ENCODE results near the gene GJB6. TPM values are rescaled to one million over a fixed set of nuclear protein-coding genes. Genes with fewer than 3 reads are reported as not detected.

The GJB6 gene
- total and polyA plus RNA-seq, 4 donors: 0.86 TPM; not detected in 3

DNA sequence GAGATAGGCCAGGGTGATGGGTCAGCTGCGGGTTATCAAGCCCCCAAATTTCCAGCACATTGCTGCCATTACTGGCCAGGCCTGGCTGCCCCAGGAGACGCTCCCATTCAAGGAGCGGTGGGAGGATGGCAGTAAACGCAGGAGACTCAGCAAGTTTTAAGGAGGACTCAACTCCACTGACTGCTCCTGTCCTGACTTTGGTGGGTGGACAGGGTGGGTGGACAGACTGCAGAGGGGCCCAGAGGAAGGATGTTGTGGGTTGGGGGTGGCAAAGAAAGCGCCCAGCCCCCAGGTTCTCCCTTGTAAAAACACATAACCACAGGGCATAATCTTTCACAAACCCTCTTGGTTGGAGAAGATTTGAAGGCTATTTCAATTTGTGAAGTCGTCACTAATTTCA, 4.4 kb downstream of the GJB6 start:
- peaks cover 0 to 2% (median 0%) of the 10 kb centered on the region in 4 donors for H3K9me3 ChIP-seq (ENCODE audit: control insufficient read depth in 4 of 4, insufficient read depth in 3 of 4, low read length in 3 of 4)
- peaks cover 0 to 11% (median 0%) of the 10 kb centered on the region in 5 donors for H3K4me1 ChIP-seq (ENCODE audit: control insufficient read depth in 5 of 5, insufficient read depth in 5 of 5, low read length in 5 of 5)
- 60 to 62% methylated on average over 6 of the region's 6 CpGs for WGBS, 2 donors
- ATAC-seq (ENCODE audit: insufficient read depth, low FRiP score) (no peak), DNase-seq (no peak)
- H3K36me3 ChIP-seq (ENCODE audit: control insufficient read depth in 4 of 4, insufficient read depth in 4 of 4, low read length in 4 of 4): no peaks in the 10 kb centered on the region
- TF ChIP-seq, protein P1, sequence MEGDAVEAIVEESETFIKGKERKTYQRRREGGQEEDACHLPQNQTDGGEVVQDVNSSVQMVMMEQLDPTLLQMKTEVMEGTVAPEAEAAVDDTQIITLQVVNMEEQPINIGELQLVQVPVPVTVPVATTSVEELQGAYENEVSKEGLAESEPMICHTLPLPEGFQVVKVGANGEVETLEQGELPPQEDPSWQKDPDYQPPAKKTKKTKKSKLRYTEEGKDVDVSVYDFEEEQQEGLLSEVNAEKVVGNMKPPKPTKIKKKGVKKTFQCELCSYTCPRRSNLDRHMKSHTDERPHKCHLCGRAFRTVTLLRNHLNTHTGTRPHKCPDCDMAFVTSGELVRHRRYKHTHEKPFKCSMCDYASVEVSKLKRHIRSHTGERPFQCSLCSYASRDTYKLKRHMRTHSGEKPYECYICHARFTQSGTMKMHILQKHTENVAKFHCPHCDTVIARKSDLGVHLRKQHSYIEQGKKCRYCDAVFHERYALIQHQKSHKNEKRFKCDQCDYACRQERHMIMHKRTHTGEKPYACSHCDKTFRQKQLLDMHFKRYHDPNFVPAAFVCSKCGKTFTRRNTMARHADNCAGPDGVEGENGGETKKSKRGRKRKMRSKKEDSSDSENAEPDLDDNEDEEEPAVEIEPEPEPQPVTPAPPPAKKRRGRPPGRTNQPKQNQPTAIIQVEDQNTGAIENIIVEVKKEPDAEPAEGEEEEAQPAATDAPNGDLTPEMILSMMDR (IDR thresholded peaks at IDR 0.05; ENCODE audit: control extremely low read depth, extremely low read depth): no peak
- H3K27me3 ChIP-seq (ENCODE audit: control insufficient read depth in 3 of 3, insufficient read depth in 3 of 3, low read length in 2 of 3): peaks cover 3 to 30% (median 27%) of the 10 kb centered on the region in 3 donors
- H3K9ac ChIP-seq (ENCODE audit: insufficient read depth in 1 of 2, low read length in 2 of 2): no peak overlapping the region
- no peak overlapping the region for H3K27ac ChIP-seq (ENCODE audit: low read depth in 1 of 2, low read length in 1 of 2)
- H3K4me3 ChIP-seq: no peak overlapping the region

DNA sequence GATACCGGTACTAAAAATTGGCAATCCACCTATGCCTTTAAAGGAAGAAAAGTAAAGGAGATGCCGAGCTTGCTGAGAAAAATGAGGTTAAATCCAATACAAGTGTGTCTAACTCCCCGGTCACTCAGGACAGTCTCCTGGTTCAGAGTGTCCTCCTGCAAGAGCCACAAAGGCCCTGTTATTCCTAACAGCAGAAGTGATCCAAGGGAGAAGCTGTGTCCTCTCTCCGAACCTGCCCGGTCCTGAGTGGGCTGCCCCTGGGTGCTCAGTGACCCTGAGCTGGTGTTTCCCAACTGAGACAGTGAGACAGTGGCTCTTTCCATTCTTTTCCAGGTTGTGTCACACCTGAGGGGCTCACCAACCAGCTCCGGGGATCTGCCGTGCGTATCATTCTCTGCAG, 4.8 kb downstream of the GJB6 start:
- Histone ChIP-seq H3K4me3 (no peak overlapping the region), H3K4me1 (ENCODE audit: control insufficient read depth in 5 of 5, insufficient read depth in 5 of 5, low read length in 5 of 5) (peaks cover 0 to 11% (median 0%) of the 10 kb centered on the region in 5 donors), H3K27me3 (ENCODE audit: control insufficient read depth in 3 of 3, insufficient read depth in 3 of 3, low read length in 2 of 3) (peaks cover 3 to 25% (median 25%) of the 10 kb centered on the region in 3 donors), H3K27ac (ENCODE audit: low read depth in 1 of 2, low read length in 1 of 2) (no peak overlapping the region), H3K9ac (ENCODE audit: insufficient read depth in 1 of 2, low read length in 2 of 2) (no peak overlapping the region), H3K36me3 (ENCODE audit: control insufficient read depth in 4 of 4, insufficient read depth in 4 of 4, low read length in 4 of 4) (no peaks in the 10 kb centered on the region), H3K9me3 (ENCODE audit: control insufficient read depth in 4 of 4, insufficient read depth in 3 of 4, low read length in 3 of 4) (peaks cover 0 to 2% (median 0%) of the 10 kb centered on the region in 4 donors)
- DNase-seq: no peak
- WGBS, 2 donors: 91 to 92% methylated on average over 8 of the region's 8 CpGs
- ATAC-seq (ENCODE audit: insufficient read depth, low FRiP score): no peak
- TF ChIP-seq, protein P1 (IDR thresholded peaks at IDR 0.05; ENCODE audit: control extremely low read depth, extremely low read depth): no peak

- no peak overlapping the region for H3K9ac ChIP-seq (ENCODE audit: insufficient read depth in 1 of 2, low read length in 2 of 2)
- no peak overlapping the region for H3K4me3 ChIP-seq
- peaks cover 0 to 4% (median 0%) of the 10 kb centered on the region in 4 donors for H3K9me3 ChIP-seq (ENCODE audit: control insufficient read depth in 4 of 4, insufficient read depth in 3 of 4, low read length in 3 of 4)
- H3K27ac ChIP-seq (ENCODE audit: low read depth in 1 of 2, low read length in 1 of 2): no peak overlapping the region
- peaks cover 0 to 8% (median 3%) of the 10 kb centered on the region in 3 donors for H3K27me3 ChIP-seq (ENCODE audit: control insufficient read depth in 3 of 3, insufficient read depth in 3 of 3, low read length in 2 of 3)
- ATAC-seq (ENCODE audit: insufficient read depth, low FRiP score) (no peak), DNase-seq (no peak)
- no peaks in the 10 kb centered on the region for H3K36me3 ChIP-seq (ENCODE audit: control insufficient read depth in 4 of 4, insufficient read depth in 4 of 4, low read length in 4 of 4)
- peaks cover 0 to 1% (median 0%) of the 10 kb centered on the region in 5 donors for H3K4me1 ChIP-seq (ENCODE audit: control insufficient read depth in 5 of 5, insufficient read depth in 5 of 5, low read length in 5 of 5)
- TF ChIP-seq, protein P1 (IDR thresholded peaks at IDR 0.05; ENCODE audit: control extremely low read depth, extremely low read depth): no peak
- 67 to 79% methylated on average over 5 of the region's 5 CpGs for WGBS, 2 donors
Measured at GRCh38 chr13:20222553-20222952, 9.6 kb downstream of the GJB6 start.

GRCh38 chr13:20221772-20222171, 10.3 kb downstream of the GJB6 start:
- H3K4me1 ChIP-seq (ENCODE audit: control insufficient read depth in 5 of 5, insufficient read depth in 5 of 5, low read length in 5 of 5): peaks cover 0 to 1% (median 0%) of the 10 kb centered on the region in 5 donors
- ATAC-seq (ENCODE audit: insufficient read depth, low FRiP score): no peak
- no peak for DNase-seq
- no peak overlapping the region for H3K9ac ChIP-seq (ENCODE audit: insufficient read depth in 1 of 2, low read length in 2 of 2)
- H3K4me3 ChIP-seq: no peak overlapping the region
- H3K27ac ChIP-seq (ENCODE audit: low read depth in 1 of 2, low read length in 1 of 2): no peak overlapping the region
- WGBS, 2 donors: 23 to 62% methylated on average over 6 of the region's 6 CpGs
- H3K9me3 ChIP-seq (ENCODE audit: control insufficient read depth in 4 of 4, insufficient read depth in 3 of 4, low read length in 3 of 4): peaks cover 0 to 4% (median 0%) of the 10 kb centered on the region in 4 donors
- H3K27me3 ChIP-seq (ENCODE audit: control insufficient read depth in 3 of 3, insufficient read depth in 3 of 3, low read length in 2 of 3): peaks cover 0 to 8% (median 3%) of the 10 kb centered on the region in 3 donors
- TF ChIP-seq, protein P1 (IDR thresholded peaks at IDR 0.05; ENCODE audit: control extremely low read depth, extremely low read depth): no peak
- H3K36me3 ChIP-seq (ENCODE audit: control insufficient read depth in 4 of 4, insufficient read depth in 4 of 4, low read length in 4 of 4): no peaks in the 10 kb centered on the region

Measured in lung (tissue), 12 donors.